Spleen (tissue), 11 donors: ENCODE results near the gene ECEL1. TPM values are rescaled to one million over a fixed set of nuclear protein-coding genes. Genes with fewer than 3 reads are reported as not detected.
"Not testable (repeated sequence)": the region's sequence is repeated elsewhere in the genome, so short reads cannot be mapped to it uniquely, and the experiment has no call there.

Experiments
- DNase-seq: peaks from one replicate; pipeline ENCODE4 v3.0.0-alpha.2; 2020
- H3K27ac ChIP-seq, 8 donors: fragments of 200-600 bp; sonication (generic) in 7 of 8; 1 replicate in 4 of 8; 2 replicates in 4 of 8; pipeline versions ENCODE4 v1.5.0 to v1.8.0; 2016 to 2021; ENCODE audit warnings: inconsistent platforms in 4 of 8, mild to moderate bottlenecking in 4 of 8, moderate library complexity in 1 of 8
- H3K27me3 ChIP-seq, 7 donors: fragments of 200-600 bp; sonication (generic) in 6 of 7; replicated peaks in 1 of 7; 1 replicate in 4 of 7; 2 replicates in 3 of 7; pipeline versions ENCODE4 v1.5.0 to v1.8.0; 2016 to 2021; ENCODE audit warnings: inconsistent platforms in 3 of 7, mild to moderate bottlenecking in 1 of 7
- H3K36me3 ChIP-seq, 6 donors: fragments of 200-600 bp; sonication (generic) in 5 of 6; 1 replicate in 4 of 6; 2 replicates in 2 of 6; pipeline versions ENCODE4 v1.5.0 to v1.8.0; 2016 to 2021; ENCODE audit warnings: inconsistent platforms in 2 of 6
- H3K4me1 ChIP-seq, 6 donors: fragments of 200-600 bp; sonication (generic) in 5 of 6; 1 replicate in 3 of 6; 2 replicates in 3 of 6; pipeline versions ENCODE4 v1.5.0 to v1.8.0; 2016 to 2021; ENCODE audit warnings: inconsistent platforms in 3 of 6
- H3K4me3 ChIP-seq, 8 donors: fragments of 200-600 bp; sonication (generic) in 7 of 8; 1 replicate in 4 of 8; 2 replicates in 4 of 8; pipeline versions ENCODE4 v1.5.0 to v1.8.0; 2016 to 2021; ENCODE audit warnings: inconsistent platforms in 4 of 8, mild to moderate bottlenecking in 4 of 8, moderate library complexity in 2 of 8
- H3K9me3 ChIP-seq, 8 donors: fragments of 200-600 bp; sonication (generic) in 7 of 8; 1 replicate in 4 of 8; 2 replicates in 4 of 8; pipeline versions ENCODE4 v1.5.0 to v1.8.0; 2016 to 2021; ENCODE audit warnings: inconsistent platforms in 4 of 8
- POLR2A ChIP-seq, 3 donors: fragments of 450-650 bp; IDR thresholded peaks; one replicate each; pipeline ENCODE4 v1.5.1; 2017; ENCODE audit warnings: antibody characterized with exemption in 3 of 3, mild to moderate bottlenecking in 1 of 3
- POLR2AphosphoS5 ChIP-seq, 3 donors: sonication (generic); formaldehyde crosslinking; IDR thresholded peaks; one replicate each; pipeline ENCODE4 v1.5.1; 2017; ENCODE audit warnings: antibody characterized with exemption in 3 of 3
- WGBS, 5 donors: extraction: QIAGEN DNeasy Blood & Tissue Kit in 3 of 5; methylation state at CpG; one replicate each; pipeline versions ENCODE4 v1.1.5 to v1.1.7; 2013 to 2018; 5-methylcytosine and 5-hydroxymethylcytosine counted together
- intact Hi-C: fragments of 100-400 bp; cut with DNase I; formaldehyde crosslinking; loops from one replicate; pipeline ENCODE4 v1.15.0; 2023; ENCODE audit warnings: low total_unique reads
- polyA plus RNA-seq, 3 donors: library from polyadenylated mRNA; stranded (reverse); fragments of 200-250 nt; gene quantifications; one replicate each; pipeline ENCODE4 v1.2.1, GENCODE V29; 2013
- total RNA-seq, 7 donors: library from RNA; depleted of rRNA in 3 of 7; stranded (reverse); fragments of >200 nt in 3 of 7; fragmentation: NEBNext Ultra II Directional in 4 of 7; extraction: Animal tissue kit (Norgen Biotek cat#: 25700) in 4 of 7; gene quantifications; one replicate each; pipeline versions ENCODE4 v1.1.0 to v1.2.1, GENCODE V29; 2016 to 2021
- TF ChIP-seq, protein P1 (sequence below), 11 experiments: fragments of 200-600 bp in 7 of 11; fragments of 450-650 bp in 4 of 11; sonication (generic) in 4 of 11; IDR thresholded peaks in 8 of 11; conservative IDR thresholded peaks in 3 of 11; 1 replicate in 7 of 11; 2 replicates in 4 of 11; pipeline versions ENCODE4 v1.4.0 to v1.8.0; 2016 to 2021; ENCODE audit warnings: antibody characterized with exemption in 11 of 11, inconsistent platforms in 4 of 11, mild to moderate bottlenecking in 1 of 11
- donor health status: healthy with polysubstance abuse.
- donor health status: DM: no; HTN: no; CAD: no; lungs with moderate emphysema.
- donor health status: DM: no; HTN: no; CAD: no.
- donor health status: Bipolar disorder and iron deficiency.
- donor health status: healthy.
- donor health status: DM: no; HTN: no; CAD: no.
- donor health status: DM: yes; HTN: yes; CAD: no.

Gene ECEL1
- total and polyA plus RNA-seq, 10 donors, result 0.10 to 23.1 (median 0.32) TPM; not detected in 2

DNA sequence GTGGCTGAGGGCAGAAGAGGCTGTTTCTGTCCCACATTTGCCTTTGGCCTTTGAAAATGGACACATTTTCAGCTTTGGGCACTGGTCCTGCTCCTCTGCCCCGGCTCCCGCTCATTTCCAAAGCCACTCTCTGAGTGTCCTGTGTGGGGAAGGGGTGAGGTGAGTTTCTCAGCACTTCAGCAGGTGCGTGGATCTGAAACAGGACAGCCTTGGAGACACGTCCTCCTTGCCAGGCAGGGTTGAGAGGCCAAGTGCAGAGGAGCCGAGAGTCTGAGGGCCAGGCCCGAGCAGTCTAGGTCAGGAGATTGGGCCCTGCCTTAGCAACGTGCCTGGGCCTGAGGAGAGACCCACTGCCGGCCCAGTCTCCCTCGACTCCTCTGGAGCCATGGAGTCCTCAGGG, 53.5 kb downstream of the ECEL1 start:
- Histone ChIP-seq H3K4me3 (no peak overlapping the region), H3K4me1 (no peaks in the 10 kb centered on the region), H3K9me3 (no peaks in the 10 kb centered on the region), H3K27me3 (peaks cover 0 to 4% (median 0%) of the 10 kb centered on the region in 7 donors), H3K36me3 (no peaks in the 10 kb centered on the region), H3K27ac (no peak overlapping the region)
- DNase-seq, result peak; percentile 45
- intact Hi-C loops, result no loop called here
- WGBS, 5 donors, result 68 to 85% (median 81%) methylated on average over 6 to 9 of the region's 9 CpGs
- TF ChIP-seq POLR2A (IDR thresholded peaks at IDR 0.05), result no peak
- TF ChIP-seq, protein P1, sequence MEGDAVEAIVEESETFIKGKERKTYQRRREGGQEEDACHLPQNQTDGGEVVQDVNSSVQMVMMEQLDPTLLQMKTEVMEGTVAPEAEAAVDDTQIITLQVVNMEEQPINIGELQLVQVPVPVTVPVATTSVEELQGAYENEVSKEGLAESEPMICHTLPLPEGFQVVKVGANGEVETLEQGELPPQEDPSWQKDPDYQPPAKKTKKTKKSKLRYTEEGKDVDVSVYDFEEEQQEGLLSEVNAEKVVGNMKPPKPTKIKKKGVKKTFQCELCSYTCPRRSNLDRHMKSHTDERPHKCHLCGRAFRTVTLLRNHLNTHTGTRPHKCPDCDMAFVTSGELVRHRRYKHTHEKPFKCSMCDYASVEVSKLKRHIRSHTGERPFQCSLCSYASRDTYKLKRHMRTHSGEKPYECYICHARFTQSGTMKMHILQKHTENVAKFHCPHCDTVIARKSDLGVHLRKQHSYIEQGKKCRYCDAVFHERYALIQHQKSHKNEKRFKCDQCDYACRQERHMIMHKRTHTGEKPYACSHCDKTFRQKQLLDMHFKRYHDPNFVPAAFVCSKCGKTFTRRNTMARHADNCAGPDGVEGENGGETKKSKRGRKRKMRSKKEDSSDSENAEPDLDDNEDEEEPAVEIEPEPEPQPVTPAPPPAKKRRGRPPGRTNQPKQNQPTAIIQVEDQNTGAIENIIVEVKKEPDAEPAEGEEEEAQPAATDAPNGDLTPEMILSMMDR (IDR thresholded peaks at IDR 0.05 in 8 of 11, conservative IDR thresholded peaks at IDR 0.05 in 3 of 11), result no peak
- no peak for TF ChIP-seq POLR2AphosphoS5 (IDR thresholded peaks at IDR 0.05)

DNA sequence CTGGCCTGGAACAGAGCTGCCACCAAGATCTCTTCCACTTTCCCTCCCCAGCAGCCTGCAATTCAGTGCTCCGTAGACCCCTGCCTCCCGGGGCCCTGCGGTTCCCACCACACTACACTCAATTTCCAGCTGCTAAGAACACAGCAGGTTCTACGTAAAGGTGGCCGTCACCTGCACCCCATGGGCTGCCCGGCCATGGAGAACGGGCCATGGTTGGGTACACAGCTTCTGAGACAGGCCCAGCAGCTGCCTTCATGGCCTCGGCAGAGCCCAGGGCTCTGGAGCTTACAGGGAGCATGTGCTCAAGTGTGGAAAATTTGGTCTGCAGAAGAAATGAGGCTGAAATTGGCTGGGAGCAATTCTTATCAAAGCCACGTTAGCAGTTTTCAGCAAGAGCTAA, 54.0 kb downstream of the ECEL1 start:
- WGBS, 5 donors, result 65 to 88% (median 78%) methylated on average over 8 to 9 of the region's 9 CpGs
- H3K27me3 ChIP-seq, intact Hi-C loops, H3K4me1 ChIP-seq, H3K36me3 ChIP-seq, H3K4me3 ChIP-seq, H3K9me3 ChIP-seq, H3K27ac ChIP-seq: not testable (repeated sequence)
- peak; percentile 41 for DNase-seq

DNA sequence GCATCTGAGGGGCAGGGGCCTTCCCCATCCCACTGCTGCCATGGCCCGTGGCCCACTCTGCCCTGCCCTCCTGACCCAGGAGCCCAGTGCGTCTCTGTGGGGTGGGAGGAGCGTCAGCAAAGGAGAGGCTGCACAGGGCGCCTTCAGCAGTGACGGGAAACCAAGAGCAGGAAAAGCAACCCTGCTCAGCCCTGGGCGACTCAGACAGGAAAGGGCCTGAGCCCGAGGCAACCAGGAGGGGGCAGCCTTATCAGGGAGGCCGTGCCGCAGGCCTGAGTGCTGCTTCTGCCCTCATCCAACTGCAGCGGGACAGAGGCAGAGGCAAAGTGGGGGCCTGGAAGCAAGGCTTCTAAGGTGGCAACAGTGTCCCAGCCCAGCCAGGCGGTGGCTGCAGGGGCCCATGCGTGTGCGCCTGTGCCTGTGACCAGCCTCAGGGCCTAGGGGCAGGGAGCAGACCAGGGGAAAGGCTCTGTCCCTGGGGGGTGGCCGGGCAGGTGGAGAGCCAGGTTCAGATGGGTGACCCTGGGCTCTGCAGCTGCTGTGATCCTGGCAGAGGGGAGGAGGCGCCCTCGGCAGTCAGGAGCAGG, 54.9 kb downstream of the ECEL1 start:
- Histone ChIP-seq H3K27ac (no peak overlapping the region), H3K4me1 (no peaks in the 10 kb centered on the region), H3K9me3 (no peaks in the 10 kb centered on the region), H3K36me3 (no peaks in the 10 kb centered on the region), H3K27me3 (peaks cover 0 to 1% (median 0%) of the 10 kb centered on the region in 7 donors), H3K4me3 (no peak overlapping the region)
- TF ChIP-seq, protein P1 (IDR thresholded peaks at IDR 0.05 in 8 of 11, conservative IDR thresholded peaks at IDR 0.05 in 3 of 11), result no peak
- TF ChIP-seq POLR2AphosphoS5 (IDR thresholded peaks at IDR 0.05) (no peak), POLR2A (IDR thresholded peaks at IDR 0.05) (no peak)
- 40 to 67% (median 62%) methylated on average over 6 to 16 of the region's 16 CpGs for WGBS, 5 donors
- intact Hi-C loops, result no loop called here
- peak; percentile 61 for DNase-seq

DNA sequence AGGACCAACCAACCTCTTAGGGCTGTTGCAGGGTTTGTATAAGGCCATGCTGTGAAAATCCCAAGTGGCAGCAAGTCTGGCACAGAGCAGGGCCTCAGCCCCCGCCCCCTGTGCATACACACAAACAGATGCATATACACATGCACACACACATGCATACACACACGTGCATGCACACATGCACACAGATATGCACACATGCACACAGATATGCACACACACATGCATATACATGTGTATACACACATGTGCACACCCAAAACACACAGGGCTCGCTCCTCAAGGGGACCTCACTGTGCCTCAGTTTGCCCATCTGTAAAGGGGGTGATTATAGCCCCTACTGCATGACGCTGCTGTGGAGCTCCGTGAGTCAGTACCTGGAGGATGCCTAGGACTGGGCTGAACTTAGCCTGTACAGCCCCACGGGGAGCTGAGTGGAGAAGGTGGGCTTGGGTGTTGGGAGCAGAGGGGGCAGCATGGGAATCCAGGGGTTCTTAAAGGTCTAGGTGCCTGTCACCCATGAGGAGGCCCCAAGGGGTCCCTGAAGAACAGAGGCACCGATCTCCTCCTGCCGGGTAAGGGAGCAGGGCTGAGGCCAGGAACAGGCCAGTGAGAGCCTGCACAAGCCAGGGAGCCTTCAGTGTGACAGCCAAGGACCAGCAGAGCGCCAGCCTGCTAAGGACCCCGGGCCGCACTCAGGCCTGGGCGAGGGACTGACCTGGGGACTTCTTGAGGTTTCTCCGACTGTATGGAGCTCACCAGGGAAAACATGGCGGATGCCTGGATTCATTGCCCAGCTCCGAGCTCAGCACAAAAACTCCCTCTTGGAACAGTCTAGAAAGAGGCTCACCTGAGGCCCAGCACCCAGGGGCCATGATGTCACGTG, 55.7 kb downstream of the ECEL1 start:
- Histone ChIP-seq H3K27me3 (peaks cover 0 to 7% (median 0%) of the 10 kb centered on the region in 7 donors), H3K36me3 (no peaks in the 10 kb centered on the region), H3K9me3 (no peaks in the 10 kb centered on the region), H3K4me3 (no peak overlapping the region), H3K4me1 (no peaks in the 10 kb centered on the region), H3K27ac (no peak overlapping the region)
- no peak for TF ChIP-seq POLR2A (IDR thresholded peaks at IDR 0.05)
- no peak for TF ChIP-seq POLR2AphosphoS5 (IDR thresholded peaks at IDR 0.05)
- TF ChIP-seq, protein P1 (IDR thresholded peaks at IDR 0.05 in 8 of 11, conservative IDR thresholded peaks at IDR 0.05 in 3 of 11), result no peak
- intact Hi-C loops, result no loop called here
- DNase-seq, result no peak
- WGBS, 5 donors, result 77 to 92% (median 84%) methylated on average over 9 to 16 of the region's 16 CpGs

Other genes with a start within 250 kb of the ECEL1 start
- not detected for gene ALPP, start 109.1 kb downstream of the ECEL1 start, total RNA-seq
- not detected for gene ALPP, start 109.1 kb downstream of the ECEL1 start, polyA plus RNA-seq
- gene ALPG, start 81.0 kb downstream of the ECEL1 start, total RNA-seq, result not detected
- not detected for gene ALPG, start 81.0 kb downstream of the ECEL1 start, polyA plus RNA-seq
- gene ALPI, start 31.7 kb downstream of the ECEL1 start, total RNA-seq, result not detected
- not detected for gene ALPI, start 31.7 kb downstream of the ECEL1 start, polyA plus RNA-seq
- gene PRSS56, start 32.6 kb upstream of the ECEL1 start, total RNA-seq, result under 1 TPM in 1 of 7 donors, not detected in 6; 0.13 TPM
- gene PRSS56, start 32.6 kb upstream of the ECEL1 start, polyA plus RNA-seq, result under 1 TPM in 1 of 3 donors, not detected in 2; 0.04 TPM
- gene CHRND, start 38.3 kb upstream of the ECEL1 start, total RNA-seq, result under 1 TPM in 1 of 7 donors, not detected in 6; 0.32 TPM
- gene CHRND, start 38.3 kb upstream of the ECEL1 start, polyA plus RNA-seq, result not detected
- not detected for gene CHRNG, start 51.9 kb upstream of the ECEL1 start, total RNA-seq
- gene CHRNG, start 51.9 kb upstream of the ECEL1 start, polyA plus RNA-seq, result under 1 TPM in 1 of 3 donors, not detected in 2; 0.06 TPM
- 10 to 100 TPM in 3 of 7 donors, 1 to 10 TPM in 4; 5.1 to 13.5 (median 9.9) TPM for gene TIGD1, start 62.7 kb upstream of the ECEL1 start, total RNA-seq
- gene TIGD1, start 62.7 kb upstream of the ECEL1 start, polyA plus RNA-seq, result 1 to 10 TPM; 4.4 to 8.3 (median 6.0) TPM
- gene EIF4E2, start 62.9 kb upstream of the ECEL1 start, total RNA-seq, result 10 to 100 TPM; 39.8 to 61.1 (median 49.0) TPM
- 10 to 100 TPM; 29.3 to 42.9 (median 41.4) TPM for gene EIF4E2, start 62.9 kb upstream of the ECEL1 start, polyA plus RNA-seq
- gene EFHD1, start 145.8 kb upstream of the ECEL1 start, total RNA-seq, result 10 to 100 TPM; 19.8 to 96.2 (median 46.6) TPM
- 10 to 100 TPM; 13.6 to 50.5 (median 19.2) TPM for gene EFHD1, start 145.8 kb upstream of the ECEL1 start, polyA plus RNA-seq
- gene GIGYF2, start 209.5 kb upstream of the ECEL1 start, total RNA-seq, result 100 to 1,000 TPM in 3 of 7 donors, 10 to 100 TPM in 4; 73.0 to 116 (median 100.0) TPM
- gene GIGYF2, start 209.5 kb upstream of the ECEL1 start, polyA plus RNA-seq, result 10 to 100 TPM in 1 of 3 donors, 1 to 10 TPM in 2; 7.3 to 18.5 (median 9.2) TPM